HFFc6 (cell line): ENCODE results near the gene GFAP. TPM values are rescaled to one million over a fixed set of nuclear protein-coding genes. Genes with fewer than 3 reads are reported as not detected.

Source experiments
- DNase-seq: peaks from one replicate; pipeline ENCODE4 v3.0.0-alpha.2; 2018
- H3K27ac Mint-ChIP-seq: 2 replicates; pipeline ENCODE4 v1.8.0; 2020; ENCODE audit warnings: mild to moderate bottlenecking, mixed read lengths
- H3K27me3 Mint-ChIP-seq: 2 replicates; pipeline ENCODE4 v1.8.0; 2021; ENCODE audit warnings: mild to moderate bottlenecking, moderate library complexity, mixed read lengths; ENCODE audit not compliant: insufficient read depth
- H3K36me3 Mint-ChIP-seq: 2 replicates; pipeline ENCODE4 v1.8.0; 2021; ENCODE audit warnings: low read depth, mixed read lengths
- H3K4me1 Mint-ChIP-seq: 2 replicates; pipeline ENCODE4 v1.8.0; 2020; ENCODE audit warnings: low read depth, mixed read lengths
- H3K4me3 Mint-ChIP-seq: 2 replicates; pipeline ENCODE4 v1.8.0; 2020; ENCODE audit warnings: mild to moderate bottlenecking, moderate library complexity, mixed read lengths
- H3K9me3 Mint-ChIP-seq: 2 replicates; pipeline ENCODE4 v1.8.0; 2020; ENCODE audit warnings: mild to moderate bottlenecking, mixed read lengths
- CTCF ChIP-seq: fragments of 200-600 bp; sonication (generic); IDR thresholded peaks from 2 replicates; pipeline ENCODE4 v1.5.0; 2021; ENCODE audit warnings: antibody characterized with exemption, mild to moderate bottlenecking
- total RNA-seq, 6 experiments: library from RNA; stranded (reverse); fragmentation: NEBNext Ultra II Directional; extraction: Animal tissue kit (Norgen Biotek cat#: 25700); gene quantifications; 2 replicates in 1 of 6; 3 replicates in 5 of 6; pipeline ENCODE4 v1.2.3, GENCODE V29; 2021

GFAP gene
- total RNA-seq, 6 experiments from 2014 or later = not detected

GRCh38 chr17:44934745-44935105, 19.4 kb upstream of the GFAP start:
- no peak for DNase-seq
- Mint-ChIP-seq H3K27me3 (peaks cover 2% of the 10 kb centered on the region; the same call in 1 of the 2 replicates), H3K9me3 (peaks cover 5% of the 10 kb centered on the region), H3K4me3 (no peak overlapping the region), H3K36me3 (peaks cover 25% of the 10 kb centered on the region), H3K4me1 (peaks cover 5% of the 10 kb centered on the region; the same call in 1 of the 2 replicates), H3K27ac (no peak overlapping the region)
- no peak for TF ChIP-seq CTCF

DNA sequence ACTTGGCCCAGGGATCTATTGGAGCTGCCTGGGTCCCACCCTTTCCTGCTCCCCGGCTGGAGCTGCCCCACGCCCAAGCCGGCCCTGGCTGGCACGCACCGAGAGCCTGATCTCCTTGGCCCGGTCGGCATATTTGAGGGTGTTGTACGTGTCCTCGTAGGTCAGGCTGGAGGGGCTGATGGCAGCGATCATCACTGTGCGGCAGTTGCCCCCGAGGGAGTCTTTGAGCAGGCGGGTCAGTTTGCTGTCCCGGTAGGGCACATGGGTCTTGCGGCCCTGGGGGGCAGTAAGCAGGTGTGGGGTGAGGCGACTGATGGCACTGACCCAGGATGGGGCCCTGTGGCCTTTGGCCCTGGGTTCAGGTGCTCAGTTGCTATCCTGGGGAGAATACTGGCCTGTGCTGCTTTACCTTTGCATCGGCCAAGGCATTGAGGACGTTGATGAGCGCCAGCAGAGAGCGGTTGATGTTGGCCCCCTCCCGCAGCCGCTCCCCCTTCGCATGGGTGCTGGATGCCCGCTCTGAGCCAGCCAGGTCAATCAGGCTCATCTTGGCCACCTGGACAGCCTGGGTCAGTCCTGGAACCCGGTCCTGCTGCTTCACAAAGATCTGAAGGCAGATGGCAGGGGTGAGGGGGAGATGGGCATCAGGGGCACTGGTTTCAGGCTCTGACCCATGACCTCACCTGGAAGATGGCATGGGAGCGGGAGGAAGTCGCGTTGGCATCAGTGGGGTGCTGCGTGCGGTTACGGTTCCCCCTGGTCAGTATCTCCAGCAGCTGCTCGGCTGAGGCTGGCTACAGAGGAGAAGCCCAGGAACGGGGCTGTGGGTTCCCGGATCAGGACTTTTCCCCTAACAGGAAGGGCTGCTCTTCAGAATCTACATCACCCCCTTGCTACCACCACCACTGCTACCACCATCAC, 18.8 kb upstream of the GFAP start:
- TF ChIP-seq CTCF = no peak
- DNase-seq = no peak
- Mint-ChIP-seq H3K36me3 (peaks cover 25% of the 10 kb centered on the region), H3K27ac (no peak overlapping the region), H3K27me3 (peaks cover 2% of the 10 kb centered on the region; the same call in 1 of the 2 replicates), H3K4me3 (no peak overlapping the region), H3K4me1 (peaks cover 5% of the 10 kb centered on the region; the same call in 1 of the 2 replicates), H3K9me3 (peaks cover 5% of the 10 kb centered on the region)

- peaks cover 14% of the 10 kb centered on the region; the same call in 1 of the 2 replicates for H3K36me3 Mint-ChIP-seq
- peaks cover 5% of the 10 kb centered on the region; the same call in 1 of the 2 replicates for H3K4me1 Mint-ChIP-seq
- no peaks in the 10 kb centered on the region for H3K9me3 Mint-ChIP-seq
- no peak overlapping the region for H3K4me3 Mint-ChIP-seq
- H3K27me3 Mint-ChIP-seq = peaks cover 2% of the 10 kb centered on the region; the same call in 1 of the 2 replicates
- no peak for DNase-seq
- no peak for TF ChIP-seq CTCF
- H3K27ac Mint-ChIP-seq = no peak overlapping the region
Observed at GRCh38 chr17:44932787-44933097, 17.4 kb upstream of the GFAP start.

- peaks cover 2% of the 10 kb centered on the region; the same call in 1 of the 2 replicates for H3K27me3 Mint-ChIP-seq
- no peak for DNase-seq
- H3K4me3 Mint-ChIP-seq = no peak overlapping the region
- TF ChIP-seq CTCF = no peak
- no peaks in the 10 kb centered on the region for H3K9me3 Mint-ChIP-seq
- peaks cover 12% of the 10 kb centered on the region; the same call in 1 of the 2 replicates for H3K36me3 Mint-ChIP-seq
- peaks cover 5% of the 10 kb centered on the region; the same call in 1 of the 2 replicates for H3K4me1 Mint-ChIP-seq
- no peak overlapping the region for H3K27ac Mint-ChIP-seq
Observed at GRCh38 chr17:44932096-44932786, 16.9 kb upstream of the GFAP start.

DNA sequence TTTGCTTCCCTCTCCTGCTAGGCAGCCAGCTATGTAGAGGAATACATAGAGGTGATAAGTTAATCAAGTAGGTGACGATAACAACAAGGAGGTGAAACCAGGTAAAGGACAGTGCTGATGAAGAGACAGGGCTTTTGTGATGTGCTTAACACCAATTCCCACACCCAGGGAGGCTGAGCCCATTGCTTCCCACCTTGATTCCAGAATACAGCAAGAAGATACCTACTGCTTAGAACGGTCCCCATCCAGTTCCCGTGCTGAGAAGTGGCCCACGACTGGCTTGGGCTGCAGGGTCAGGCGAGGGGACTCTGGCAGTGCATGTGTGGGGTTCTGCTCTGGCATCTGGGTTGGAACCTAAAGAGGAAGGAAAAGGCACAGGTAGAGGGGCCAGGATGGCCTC, 16.1 kb upstream of the GFAP start:
- peaks cover 2% of the 10 kb centered on the region; the same call in 1 of the 2 replicates for H3K27me3 Mint-ChIP-seq
- H3K36me3 Mint-ChIP-seq = peaks cover 14% of the 10 kb centered on the region; the same call in 1 of the 2 replicates

More for the DNA sequence above, 16.1 kb upstream of the GFAP start:
- no peak overlapping the region for H3K4me3 Mint-ChIP-seq
- H3K4me1 Mint-ChIP-seq = no peaks in the 10 kb centered on the region
- no peaks in the 10 kb centered on the region for H3K9me3 Mint-ChIP-seq
- no peak for TF ChIP-seq CTCF
- no peak overlapping the region for H3K27ac Mint-ChIP-seq
- no peak for DNase-seq
